Mesothelial cell of epicardium (in vitro differentiated cells): ENCODE data around the gene KRTAP29-1. TPM values are rescaled to one million over a fixed set of nuclear protein-coding genes. Genes with fewer than 3 reads are reported as not detected.

ENCODE experiments used
- DNase-seq, 2 experiments: peaks; one replicate each; pipeline ENCODE4 v3.0.0; 2021; ENCODE audit warnings: low spot score in 2 of 2; ENCODE audit not compliant: unreplicated experiment in 2 of 2
- H3K27ac Mint-ChIP-seq: 2 replicates; pipeline ENCODE4 v1.8.0; 2021; ENCODE audit warnings: mixed read lengths
- H3K27me3 Mint-ChIP-seq: 2 replicates; pipeline ENCODE4 v1.8.0; 2021; ENCODE audit warnings: low read depth, mixed read lengths
- H3K36me3 Mint-ChIP-seq: 2 replicates; pipeline ENCODE4 v1.8.0; 2021; ENCODE audit warnings: mixed read lengths
- H3K4me1 Mint-ChIP-seq: 2 replicates; pipeline ENCODE4 v1.8.0; 2021; ENCODE audit warnings: mixed read lengths
- H3K4me3 Mint-ChIP-seq: 2 replicates; pipeline ENCODE4 v1.8.0; 2021; ENCODE audit warnings: mild to moderate bottlenecking, moderate library complexity, mixed read lengths
- H3K9me3 Mint-ChIP-seq: 2 replicates; pipeline ENCODE4 v1.8.0; 2021; ENCODE audit warnings: mixed read lengths
- CTCF ChIP-seq: fragments of 200-600 bp; sonication (generic); IDR thresholded peaks from one replicate; pipeline ENCODE4 v1.5.0; 2021; ENCODE audit warnings: antibody characterized with exemption; ENCODE audit not compliant: unreplicated experiment
- total RNA-seq: library from RNA; stranded (reverse); gene quantifications from 3 replicates; pipeline ENCODE4 v1.2.1, GENCODE V29; 2021

The KRTAP29-1 gene
- total RNA-seq, 1 donor from 2014 or later, result not detected

- H3K4me3 Mint-ChIP-seq, result no peak overlapping the region
- H3K36me3 Mint-ChIP-seq, result no peaks in the 10 kb centered on the region
- peaks cover 10% of the 10 kb centered on the region for H3K4me1 Mint-ChIP-seq
- no peaks in the 10 kb centered on the region for H3K9me3 Mint-ChIP-seq
- TF ChIP-seq CTCF, result no peak
- no peak for DNase-seq
- no peak overlapping the region for H3K27ac Mint-ChIP-seq
- H3K27me3 Mint-ChIP-seq, result no peaks in the 10 kb centered on the region
These were observed 29.0 kb upstream of the KRTAP29-1 start for GRCh38 chr17:41331606-41332005.

GRCh38 chr17:41329279-41329948 is 26.8 kb upstream of the KRTAP29-1 start:
- Mint-ChIP-seq H3K4me1 (peaks cover 10% of the 10 kb centered on the region), H3K27ac (no peak overlapping the region), H3K4me3 (no peak overlapping the region), H3K36me3 (no peaks in the 10 kb centered on the region), H3K27me3 (no peaks in the 10 kb centered on the region), H3K9me3 (no peaks in the 10 kb centered on the region)
- peak; percentile 77 for TF ChIP-seq CTCF
- DNase-seq, result peak in 1 of 2 experiments; percentile 60

GRCh38 chr17:41328207-41328606 is 25.6 kb upstream of the KRTAP29-1 start:
- no peak for DNase-seq
- no peak overlapping the region for H3K4me3 Mint-ChIP-seq
- no peak for TF ChIP-seq CTCF
- no peak overlapping the region for H3K27ac Mint-ChIP-seq
- no peaks in the 10 kb centered on the region for H3K27me3 Mint-ChIP-seq
- no peaks in the 10 kb centered on the region for H3K9me3 Mint-ChIP-seq
- no peaks in the 10 kb centered on the region for H3K36me3 Mint-ChIP-seq
- H3K4me1 Mint-ChIP-seq, result peaks cover 11% of the 10 kb centered on the region

- Mint-ChIP-seq H3K9me3 (no peaks in the 10 kb centered on the region), H3K4me1 (peaks cover 14% of the 10 kb centered on the region), H3K27ac (no peak overlapping the region), H3K4me3 (no peak overlapping the region), H3K36me3 (no peaks in the 10 kb centered on the region), H3K27me3 (no peaks in the 10 kb centered on the region)
- no peak for TF ChIP-seq CTCF
- no peak for DNase-seq
These were observed 24.9 kb upstream of the KRTAP29-1 start for GRCh38 chr17:41327411-41328120.

GRCh38 chr17:41326173-41327145 is 23.8 kb upstream of the KRTAP29-1 start:
- Mint-ChIP-seq H3K4me3 (no peak overlapping the region), H3K27ac (no peak overlapping the region), H3K9me3 (no peaks in the 10 kb centered on the region), H3K27me3 (no peaks in the 10 kb centered on the region), H3K36me3 (no peaks in the 10 kb centered on the region), H3K4me1 (peaks cover 16% of the 10 kb centered on the region)
- DNase-seq, result no peak
- TF ChIP-seq CTCF, result no peak
